Fibroblast of skin of left biceps (primary cell): ENCODE data around the gene DPF3.

Experiments used
- DNase-seq, 2 experiments: peaks; one replicate each; pipeline ENCODE4 v3.0.0-alpha.2; 2013; ENCODE audit warnings: low read depth in 2 of 2

DPF3 gene

DNA sequence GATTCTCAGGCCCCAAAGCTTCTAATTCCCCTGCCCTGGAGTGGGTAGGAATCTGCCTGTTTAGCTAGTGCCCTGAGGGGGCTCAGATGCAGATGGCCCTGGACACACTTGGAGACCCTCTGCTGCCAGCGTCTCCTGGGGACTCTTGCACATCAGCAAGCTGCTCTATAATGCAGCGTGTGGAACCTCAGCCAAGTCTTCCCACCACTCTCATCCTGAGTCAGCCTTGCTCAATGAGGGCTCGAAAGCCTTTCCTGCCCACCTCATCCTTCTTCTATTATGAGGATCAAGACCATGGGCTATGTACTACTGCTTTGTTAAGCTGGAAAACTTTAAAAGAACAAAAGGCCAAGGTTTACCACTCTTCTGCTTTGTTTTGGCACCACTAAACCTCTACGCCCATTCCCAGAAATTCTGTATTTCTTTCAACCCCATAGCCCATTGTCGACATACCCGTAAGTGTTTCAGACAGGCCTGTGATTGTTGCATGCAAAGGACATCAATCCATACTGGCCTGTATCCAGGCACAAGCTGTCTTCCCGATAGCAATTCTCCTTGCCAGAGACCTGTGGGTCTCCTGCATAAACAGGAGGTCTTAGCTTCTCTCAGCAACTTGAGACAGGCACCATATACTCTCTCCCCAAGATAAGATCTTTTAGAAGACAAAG, 246.9 kb downstream of the DPF3 start:
- DNase-seq: peak; percentile 46 to 52

DNA sequence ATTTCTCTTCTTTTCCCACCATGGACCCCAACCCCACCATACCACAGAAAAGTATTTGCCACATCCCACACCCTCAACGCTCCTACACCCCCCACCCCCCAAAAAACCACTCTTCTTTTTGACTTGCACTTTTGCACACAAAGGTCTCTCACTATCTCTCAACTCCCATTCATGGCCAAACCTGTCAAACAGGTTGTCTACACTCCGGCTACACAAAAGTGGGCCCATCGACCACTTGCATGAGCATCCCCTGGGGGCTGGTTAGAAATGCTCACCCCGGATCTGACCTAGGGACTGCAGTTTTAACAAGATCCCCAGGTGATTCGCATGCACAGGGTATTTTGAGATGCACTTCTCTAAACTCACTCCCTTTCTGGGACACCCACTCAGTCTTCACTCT, 248.2 kb downstream of the DPF3 start:
- DNase-seq: no peak

DNA sequence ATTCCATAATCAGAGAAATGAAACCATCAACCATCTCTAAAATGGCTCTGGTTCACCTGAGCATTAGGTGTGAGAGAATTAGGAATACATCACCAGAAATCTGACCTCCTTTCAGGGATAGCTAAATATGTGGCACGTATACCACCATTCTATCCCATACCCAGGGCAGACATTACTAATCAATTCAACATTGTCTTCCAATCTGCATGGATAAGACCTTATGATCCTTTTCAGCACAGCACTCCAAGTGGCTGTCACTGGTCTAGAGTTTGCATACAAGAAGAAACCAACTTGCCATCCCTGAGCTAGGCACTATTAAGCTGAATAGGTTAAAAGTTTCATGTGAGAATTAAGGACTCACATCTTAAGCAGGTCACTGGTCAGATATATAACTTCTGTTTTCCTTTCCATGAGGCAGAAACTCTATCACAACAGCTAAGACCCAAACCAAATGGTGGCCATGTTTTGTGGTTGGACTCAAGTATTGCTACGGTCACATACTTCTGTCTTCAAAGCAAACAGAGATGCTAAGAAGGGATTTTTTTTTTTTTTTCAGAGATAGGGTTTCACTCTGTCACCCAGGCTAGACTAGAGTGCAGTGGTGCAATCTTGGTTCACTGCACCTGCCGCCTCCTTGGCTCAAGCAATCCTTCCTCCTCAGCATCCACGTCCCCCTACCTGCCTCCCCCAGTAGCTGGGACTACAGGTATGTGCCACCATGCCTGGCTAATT, 249.0 kb downstream of the DPF3 start:
- DNase-seq: no peak

DNA sequence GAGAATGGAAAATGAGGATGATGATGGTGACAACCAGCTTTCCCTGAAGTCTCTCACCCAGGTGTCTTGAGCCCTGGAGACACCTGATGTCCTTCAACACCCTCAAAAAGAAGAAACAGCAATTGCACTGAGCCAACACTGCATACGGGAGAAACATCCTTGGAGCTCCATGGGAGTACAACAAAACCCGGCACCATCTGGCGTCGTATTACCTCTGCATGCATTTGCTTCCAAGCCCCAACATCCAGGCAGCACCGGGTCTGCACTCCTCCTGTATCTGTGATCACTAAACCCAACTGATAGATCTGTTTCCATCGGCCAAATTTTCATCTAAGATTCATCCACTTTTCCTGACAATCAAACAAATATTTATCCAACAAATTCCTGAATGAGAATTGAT, 249.9 kb downstream of the DPF3 start:
- no peak for DNase-seq

DNA sequence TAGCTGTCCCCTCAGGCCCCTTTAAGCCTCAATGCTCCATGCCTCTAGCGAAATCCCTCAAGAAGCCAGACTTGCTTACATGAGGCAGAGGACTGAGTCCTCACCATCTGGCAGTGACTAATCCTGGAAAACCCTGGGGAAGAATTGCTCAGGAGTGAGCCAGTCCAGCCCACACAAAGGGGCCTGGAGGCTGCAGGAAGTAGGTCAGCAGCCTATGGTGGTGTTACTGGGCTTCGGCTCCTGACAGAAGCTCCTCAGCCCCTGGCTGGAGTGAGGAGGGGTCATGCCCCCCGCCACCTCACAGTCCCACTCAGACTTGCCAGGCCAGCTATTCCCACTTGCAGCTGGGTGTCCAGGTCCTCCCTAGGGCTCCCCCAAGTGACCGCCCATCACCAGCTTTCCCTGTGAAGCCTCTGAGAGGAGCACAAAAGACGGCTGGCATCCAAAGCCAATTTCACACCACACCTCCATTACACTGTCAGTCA, 250.5 kb downstream of the DPF3 start:
- DNase-seq: peak; percentile 88 to 91

DNA sequence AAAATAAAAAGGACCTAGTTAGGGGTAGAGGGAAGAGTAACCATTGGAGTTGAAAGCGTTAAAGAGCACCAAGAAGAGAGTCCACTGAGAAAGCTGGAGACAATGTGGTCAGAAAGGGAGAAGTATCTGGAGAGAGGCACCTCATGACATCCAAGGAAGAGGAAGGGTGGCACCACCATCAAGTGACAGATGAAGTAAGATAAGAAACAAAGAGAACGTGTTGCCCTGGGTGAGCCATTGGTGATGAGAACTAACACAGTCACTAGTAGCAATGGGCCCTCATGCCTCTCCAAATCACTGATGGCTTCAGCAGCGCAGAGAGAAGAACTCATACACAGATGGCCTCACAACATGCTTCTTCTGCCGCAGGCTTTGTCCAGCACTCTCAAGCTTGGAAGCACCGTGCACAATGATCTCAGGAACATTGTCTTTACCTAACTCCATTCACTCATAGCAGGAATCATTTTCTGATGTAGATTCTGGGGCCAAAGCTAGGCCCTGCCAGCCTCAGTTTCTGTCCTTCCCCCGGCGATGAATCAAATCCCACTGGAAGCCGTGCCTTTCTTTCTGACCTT, 252.9 kb downstream of the DPF3 start:
- no peak for DNase-seq

DNA sequence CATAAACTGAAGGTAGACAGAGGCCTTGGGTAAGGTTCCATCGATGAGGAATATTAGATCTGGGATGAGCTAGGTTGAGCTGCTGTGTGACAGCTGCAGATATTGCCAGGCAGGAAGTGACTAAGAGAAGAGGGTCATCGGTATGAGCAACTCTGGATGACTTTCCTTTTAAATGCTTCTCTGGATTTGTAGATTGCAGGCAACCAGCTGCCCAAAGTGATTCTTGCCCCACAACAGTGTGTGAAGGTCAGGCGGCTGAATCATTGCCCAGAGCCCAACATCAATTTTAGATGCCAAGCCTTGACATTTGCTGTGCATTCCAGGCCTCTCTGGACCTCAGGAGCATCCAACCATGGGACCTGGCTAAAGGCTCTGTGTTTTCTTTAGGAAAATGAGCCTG, 255.9 kb downstream of the DPF3 start:
- DNase-seq: no peak

DNA sequence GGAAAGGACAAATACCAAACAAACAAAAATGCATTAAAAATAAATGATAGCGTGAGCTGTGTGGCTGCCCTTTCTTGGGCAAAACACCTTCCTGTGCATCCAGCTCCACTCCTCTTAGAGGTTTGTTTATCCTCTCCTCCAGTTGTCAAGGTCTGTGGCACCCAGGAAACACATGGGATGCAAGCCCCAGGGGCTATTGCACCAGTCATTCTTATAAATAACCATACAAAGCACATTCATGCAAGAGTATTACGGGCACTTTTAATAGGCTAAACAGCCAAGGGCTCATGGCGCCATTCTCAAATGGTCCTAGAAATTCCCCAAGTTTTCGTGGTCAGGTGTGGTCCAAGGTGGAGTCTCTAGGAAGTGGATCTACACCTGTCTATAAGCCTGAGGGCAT, 257.0 kb downstream of the DPF3 start:
- no peak for DNase-seq

DNA sequence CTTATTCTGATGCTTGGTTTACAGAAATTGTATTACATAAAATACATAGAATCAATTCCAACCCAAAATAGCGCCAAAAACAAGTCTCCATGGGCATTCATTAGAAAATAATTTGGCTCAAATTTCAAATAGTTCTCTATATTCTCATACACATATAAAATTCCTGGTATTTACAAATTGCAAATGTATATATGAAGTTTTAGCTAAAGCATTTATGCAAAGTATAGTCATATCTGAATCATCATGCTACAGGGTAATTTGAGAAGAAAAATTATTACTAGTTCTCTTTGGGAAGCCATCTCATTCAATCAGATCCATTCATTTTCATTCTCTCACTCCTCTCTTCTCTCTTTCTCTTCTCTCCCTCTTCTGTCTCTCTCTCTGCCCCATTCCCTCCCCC, 257.8 kb downstream of the DPF3 start:
- DNase-seq: peak in 1 of 2 experiments; percentile 51

DNA sequence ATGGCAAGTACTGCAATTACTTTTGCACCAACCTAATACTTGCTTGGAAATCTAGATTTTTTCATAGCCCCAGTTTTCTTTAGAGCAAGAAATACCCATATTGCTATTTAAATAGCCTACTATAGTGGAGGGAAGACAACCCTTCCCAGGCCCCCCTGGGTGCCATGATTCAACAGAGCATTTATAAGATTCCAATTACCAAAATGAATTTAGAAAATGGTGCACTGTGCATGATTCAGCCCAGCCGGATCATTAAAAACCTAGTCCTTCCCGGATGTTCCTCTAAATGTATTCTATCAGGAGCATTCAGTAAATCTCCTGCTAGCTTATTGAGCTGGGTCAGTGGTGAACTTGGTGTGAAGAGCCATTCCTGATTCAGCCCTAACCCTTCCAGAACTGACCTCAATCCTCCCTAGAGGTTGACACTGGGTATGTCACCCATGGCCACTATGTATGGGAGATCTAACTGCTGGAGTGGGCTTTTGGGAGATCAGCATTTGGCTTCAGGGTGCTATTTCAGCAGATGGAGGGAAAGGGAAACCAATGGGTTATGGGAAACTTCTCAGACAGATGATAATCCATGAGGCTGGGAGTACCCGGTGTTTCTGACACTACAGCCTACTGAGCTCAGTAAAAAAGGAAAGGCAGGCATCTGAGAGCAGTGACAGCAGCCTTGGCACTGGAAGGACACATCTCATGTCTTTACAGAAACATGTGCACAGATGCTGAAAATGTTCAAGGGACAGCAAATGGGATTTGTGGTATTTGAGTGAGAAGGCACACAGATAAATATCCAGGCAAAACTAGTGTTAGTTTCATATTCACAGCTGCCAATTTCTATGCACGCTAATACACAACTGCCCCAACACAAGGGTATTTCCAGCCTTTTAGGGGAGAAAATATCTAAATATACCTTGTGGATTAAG, 258.9 kb downstream of the DPF3 start:
- DNase-seq: no peak

DNA sequence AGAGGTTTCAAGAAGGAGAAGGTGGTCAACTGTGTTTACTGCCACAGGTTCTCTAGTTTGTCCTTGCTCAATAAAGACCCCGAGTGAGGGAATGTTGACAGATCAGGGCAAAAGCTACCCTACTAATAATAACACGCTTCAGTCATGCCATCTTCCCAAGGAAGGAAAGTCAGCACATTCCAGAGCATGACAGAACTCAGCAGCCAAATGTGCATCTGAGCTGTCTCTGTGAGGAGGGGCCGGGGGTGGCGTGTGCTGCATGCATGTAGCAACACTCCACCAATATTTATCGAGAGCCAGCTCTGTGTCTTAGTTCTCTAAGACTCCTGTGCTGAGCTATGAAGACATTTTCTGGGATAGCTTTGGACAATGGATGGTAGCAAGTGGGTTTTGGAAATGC, 260.4 kb downstream of the DPF3 start:
- no peak for DNase-seq

DNA sequence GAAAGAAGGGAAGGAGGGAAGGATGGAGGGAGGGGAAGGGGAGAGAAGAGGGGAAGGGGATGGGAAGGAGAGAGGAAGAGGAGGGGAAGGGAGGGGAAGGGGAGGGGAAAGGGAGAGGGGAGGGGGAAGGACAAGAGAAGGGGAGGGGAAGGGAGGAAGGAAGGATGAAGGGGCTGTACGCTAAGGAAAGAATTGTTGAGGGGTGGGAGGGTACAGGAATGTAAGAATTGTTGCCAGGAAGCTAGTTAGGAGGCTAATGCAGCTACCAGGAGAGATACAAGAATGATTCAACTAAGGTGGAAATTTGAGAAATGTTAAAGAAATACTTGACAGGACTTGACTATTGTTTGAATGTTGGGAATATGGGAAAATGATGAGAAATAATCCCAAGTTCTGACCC, 261.2 kb downstream of the DPF3 start:
- DNase-seq: no peak

DNA sequence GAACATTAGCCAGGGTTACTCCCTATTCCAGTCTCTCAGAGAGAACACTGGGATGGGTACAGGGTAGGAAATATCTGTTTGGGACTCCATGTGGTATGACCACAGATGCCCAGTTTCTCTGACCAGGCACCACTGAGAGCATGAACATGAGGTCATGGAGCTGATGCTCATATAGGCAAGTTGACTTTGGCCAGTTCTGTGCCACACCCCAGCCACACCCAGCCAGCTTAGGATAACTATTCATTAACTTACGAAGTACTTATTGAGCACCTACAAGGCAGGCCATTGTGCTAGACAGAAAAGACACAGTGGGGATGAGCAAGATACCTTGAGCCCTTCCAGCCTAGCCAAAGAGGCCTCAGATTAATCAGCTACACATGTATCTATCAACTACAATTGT, 262.5 kb downstream of the DPF3 start:
- no peak for DNase-seq

DNA sequence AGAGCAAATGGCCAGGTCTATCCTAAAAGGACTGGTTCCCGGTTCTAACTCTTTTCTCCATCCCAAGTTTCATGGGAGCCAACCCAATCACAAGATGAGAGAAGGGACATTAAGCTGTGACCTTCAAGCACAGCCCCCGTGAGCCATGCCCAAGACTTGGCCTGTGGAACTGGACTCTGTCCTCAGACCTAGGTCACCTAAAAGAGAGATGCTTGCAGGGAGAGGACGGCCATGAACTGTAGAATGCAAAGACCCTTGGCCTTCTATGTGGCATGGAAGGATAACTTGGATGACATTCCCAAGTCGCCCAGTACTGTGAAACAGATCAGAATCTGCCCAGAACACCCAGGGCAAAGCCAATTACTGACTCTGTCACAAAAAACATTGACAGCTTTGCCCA, 263.5 kb downstream of the DPF3 start:
- no peak for DNase-seq

DNA sequence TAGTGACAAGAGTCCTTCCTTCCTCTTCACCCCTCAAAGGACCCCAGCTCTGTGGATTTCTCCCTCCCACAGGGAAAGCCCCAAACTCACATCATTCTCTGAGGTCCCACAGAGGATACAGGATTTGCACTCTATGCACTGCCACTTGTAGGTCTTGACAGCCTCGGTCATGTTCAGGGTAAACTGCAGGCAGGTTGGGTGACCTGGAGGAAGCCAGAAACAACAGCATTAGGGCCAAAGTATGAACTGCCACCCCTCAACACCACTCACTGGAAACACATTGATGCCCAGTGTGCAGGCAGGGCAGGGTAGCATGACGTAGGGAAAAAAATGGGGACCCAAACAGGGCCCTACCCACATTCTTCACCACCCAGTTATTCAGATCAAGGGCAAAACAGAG, 264.4 kb downstream of the DPF3 start:
- DNase-seq: no peak

DNA sequence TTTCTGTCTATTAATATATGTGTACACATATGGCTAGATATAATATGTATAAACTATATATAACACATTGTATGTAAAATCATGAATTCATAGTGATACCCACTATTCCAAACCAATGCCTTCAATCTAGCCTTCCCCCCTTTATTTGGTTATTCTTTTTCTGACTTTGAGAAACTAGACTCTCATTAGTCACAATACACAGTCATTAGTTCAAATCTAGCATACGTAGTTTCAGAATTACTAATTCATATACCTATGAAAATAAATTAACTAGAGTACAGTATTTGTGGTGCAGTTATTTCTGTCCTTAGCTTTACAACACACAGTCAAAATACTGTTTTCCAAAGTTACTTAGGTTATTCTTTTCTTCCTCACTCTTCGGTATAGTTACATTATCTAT, 268.2 kb downstream of the DPF3 start:
- DNase-seq: no peak

DNA sequence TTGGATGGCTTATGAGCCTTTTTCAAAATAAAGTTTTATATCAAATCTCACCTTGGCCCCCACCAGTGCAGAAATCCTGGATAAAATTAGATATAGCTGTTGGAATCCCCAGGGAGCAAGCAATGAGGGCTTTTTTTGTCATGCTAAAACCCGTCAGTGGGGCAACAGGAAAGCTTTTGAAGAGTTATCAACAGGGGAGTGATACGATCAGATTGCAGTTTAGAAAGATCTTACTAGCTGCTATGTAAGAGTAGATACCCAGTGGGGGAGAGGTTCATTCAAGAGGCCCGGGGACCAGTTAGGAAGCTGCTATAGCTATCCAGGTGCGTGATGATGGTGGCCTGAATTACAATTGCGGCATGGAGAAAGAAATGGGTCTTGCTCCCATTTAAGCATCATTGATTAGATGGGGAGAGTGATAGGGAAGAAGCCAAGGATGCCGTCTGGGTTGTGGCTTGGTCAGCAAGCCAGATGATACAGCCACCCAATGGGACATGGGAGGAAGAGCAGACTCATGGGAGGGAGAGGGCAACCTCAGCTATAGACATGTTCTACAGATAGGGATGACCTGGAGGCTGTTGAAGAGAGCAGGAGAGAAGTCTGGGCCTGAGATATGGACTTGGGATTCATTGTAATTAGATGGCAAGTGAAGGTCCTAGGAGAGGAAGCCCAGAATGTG, 272.4 kb downstream of the DPF3 start:
- DNase-seq: no peak

DNA sequence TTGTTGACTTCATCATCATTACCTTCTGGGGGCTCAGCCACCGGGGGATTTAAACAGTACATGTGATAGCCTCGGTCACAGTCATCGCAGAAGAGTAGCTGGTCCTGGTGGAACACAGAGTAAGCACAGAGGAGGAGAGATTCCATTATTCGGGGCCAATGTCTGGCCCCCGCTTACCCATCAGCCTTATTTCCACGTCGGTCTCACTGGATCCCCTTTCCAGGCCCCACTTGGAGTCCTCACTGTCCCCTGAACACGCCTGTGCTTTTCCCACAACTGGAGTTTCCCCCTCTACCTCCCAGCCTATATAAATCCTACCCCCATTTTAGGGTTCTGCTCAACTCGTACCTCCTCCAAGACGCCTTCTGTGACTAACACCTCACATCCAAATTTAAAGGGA, 274.0 kb downstream of the DPF3 start:
- DNase-seq: no peak

DNA sequence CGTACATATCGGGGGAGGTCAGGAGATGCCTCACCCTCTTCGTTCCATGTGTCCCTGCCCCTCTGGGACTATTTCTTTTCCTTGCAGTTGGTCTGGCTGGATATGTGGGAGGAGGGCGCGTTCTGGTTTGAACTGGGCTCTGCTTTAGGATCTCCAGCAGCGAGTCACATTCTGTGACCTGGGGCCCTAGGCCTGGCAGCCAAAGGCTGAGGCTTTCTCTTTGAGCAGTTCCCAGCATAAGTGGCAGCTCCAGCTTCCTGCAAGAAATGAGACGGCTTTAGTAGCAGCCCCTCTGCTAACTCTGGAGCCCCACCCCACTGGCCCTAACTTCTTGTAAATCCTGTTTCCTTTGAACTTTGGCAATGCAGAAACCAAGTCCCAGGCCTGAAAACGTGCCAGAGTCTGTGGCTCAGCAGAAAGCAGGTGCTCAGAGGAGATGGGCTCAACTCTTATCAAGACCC, 274.8 kb downstream of the DPF3 start:
- no peak for DNase-seq

DNA sequence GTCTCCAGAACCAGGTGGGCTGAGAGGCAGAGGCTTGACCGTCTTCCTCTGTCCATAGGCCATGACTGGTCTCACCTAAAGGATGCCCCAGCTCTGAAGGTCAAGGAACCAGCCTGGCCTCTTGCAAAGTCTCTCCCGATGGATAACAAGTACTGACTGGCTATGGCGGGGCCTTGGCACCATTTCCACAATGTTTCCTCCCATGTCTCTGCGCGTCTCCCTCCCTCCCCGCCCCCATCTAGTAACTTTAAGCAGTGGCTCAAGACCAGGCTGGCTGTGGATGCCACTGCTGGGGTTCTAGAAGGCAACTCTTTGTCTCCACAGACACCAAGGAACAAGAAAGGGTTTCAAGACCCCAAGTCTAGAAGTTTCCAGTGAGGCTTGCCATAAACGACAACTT, 275.5 kb downstream of the DPF3 start:
- no peak for DNase-seq

DNA sequence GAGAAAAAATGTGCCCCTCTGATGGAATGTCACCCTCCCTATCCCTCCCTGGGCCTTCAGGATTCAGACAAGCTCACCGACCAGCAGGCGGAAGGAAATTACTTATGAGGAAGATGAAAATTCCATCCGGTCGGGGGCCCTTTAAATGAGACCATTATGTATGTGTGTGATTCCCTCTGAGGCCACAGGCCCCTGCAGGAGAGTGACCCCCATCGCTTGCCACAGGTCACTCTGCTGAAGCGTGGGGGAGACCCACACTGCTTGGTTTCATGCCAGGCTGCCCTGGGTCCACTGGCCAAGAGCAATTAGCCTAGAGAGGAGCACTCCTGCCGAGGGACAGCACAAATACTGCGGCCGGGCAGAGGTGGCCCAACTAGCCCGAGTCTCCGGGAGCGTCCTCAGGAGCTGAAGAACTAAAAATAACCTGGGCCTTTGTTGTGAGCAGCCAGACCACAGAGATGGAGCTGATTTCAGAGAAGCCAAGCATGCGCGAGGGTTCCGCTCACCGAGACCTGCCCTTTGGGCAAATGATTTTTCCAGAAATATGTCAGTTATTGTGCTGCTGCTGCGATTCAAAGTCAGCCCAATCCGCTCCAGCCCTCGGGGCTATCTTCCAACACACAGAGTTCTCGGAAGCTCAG, 276.4 kb downstream of the DPF3 start:
- no peak for DNase-seq
